Naive thymus-derived CD4-positive, alpha-beta T cell (primary cell): Measurements from ENCODE around the gene SLC6A3. TPM values are rescaled to one million over a fixed set of nuclear protein-coding genes. Genes with fewer than 3 reads are reported as not detected.
A peak's percentile ranks its signal among the peaks of the same experiment; 100 is the strongest.

Source experiments
- ATAC-seq: fragments of 150-1000 bp; cut with Tn5 transposase; 2 replicates; pipeline ENCODE4 v1.10.0; 2021; ENCODE audit warnings: mild to moderate bottlenecking, moderate library complexity
- CTCF ChIA-PET: fragments of 350-600 bp; sonication (Branson Sonifier 250); formaldehyde crosslinking; loops from one replicate; lab custom pipeline; 2021; ENCODE audit warnings: antibody characterized with exemption; lab: Charles Lee
- POLR2A ChIA-PET: fragments of 350-600 bp; sonication (Branson Sonifier 250); formaldehyde crosslinking; loops from one replicate; lab custom pipeline; 2021; ENCODE audit warnings: antibody characterized with exemption, inconsistent platforms; lab: Charles Lee
- DNase-seq, 9 donors: peaks; one replicate each; pipeline versions ENCODE4 v3.0.0 to v3.0.0-alpha.2; 2020 to 2022; ENCODE audit warnings: mixed read lengths in 1 of 9
- H3K27ac ChIP-seq: one replicate; pipeline ENCODE4 v1.7.0; 2013; ENCODE audit warnings: mild to moderate bottlenecking, low read depth, low read length, moderate library complexity
- H3K27me3 ChIP-seq, 2 donors: one replicate each; pipeline ENCODE4 v1.7.0; 2013; ENCODE audit warnings: low read length in 2 of 2, mild to moderate bottlenecking in 2 of 2, moderate library complexity in 2 of 2; ENCODE audit not compliant: control insufficient read depth in 2 of 2, insufficient read depth in 2 of 2
- H3K36me3 ChIP-seq, 3 experiments: 1 replicate in 2 of 3; 2 replicates in 1 of 3; pipeline ENCODE4 v1.7.0; 2013; ENCODE audit warnings: low read length in 3 of 3, mild to moderate bottlenecking in 3 of 3, moderate library complexity in 1 of 3; ENCODE audit not compliant: insufficient read depth in 3 of 3, control insufficient read depth in 2 of 3
- H3K4me1 ChIP-seq, 2 donors: one replicate each; pipeline ENCODE4 v1.7.0; 2013; ENCODE audit warnings: low read length in 2 of 2, mild to moderate bottlenecking in 2 of 2, moderate library complexity in 1 of 2; ENCODE audit not compliant: control insufficient read depth in 2 of 2, insufficient read depth in 2 of 2
- H3K4me3 ChIP-seq: 2 replicates; pipeline ENCODE4 v1.7.0; 2013; ENCODE audit warnings: mild to moderate bottlenecking, low read length
- H3K9me3 ChIP-seq, 3 experiments: 1 replicate in 2 of 3; 2 replicates in 1 of 3; pipeline ENCODE4 v1.7.0; 2013; ENCODE audit warnings: low read length in 3 of 3; ENCODE audit not compliant: control insufficient read depth in 2 of 3
- H3K27ac Mint-ChIP-seq, 9 donors: one replicate each; pipeline ENCODE4 v1.8.0; 2020 to 2022; ENCODE audit warnings: mixed read lengths in 9 of 9, mild to moderate bottlenecking in 8 of 9, moderate library complexity in 5 of 9, inconsistent platforms in 2 of 9
- H3K27me3 Mint-ChIP-seq, 5 donors: one replicate each; pipeline ENCODE4 v1.8.0; 2021 to 2022; ENCODE audit warnings: mixed read lengths in 5 of 5, mild to moderate bottlenecking in 1 of 5
- H3K36me3 Mint-ChIP-seq, 5 donors: one replicate each; pipeline ENCODE4 v1.8.0; 2020 to 2022; ENCODE audit warnings: mixed read lengths in 5 of 5, mild to moderate bottlenecking in 3 of 5, inconsistent platforms in 1 of 5
- H3K4me1 Mint-ChIP-seq, 7 donors: one replicate each; pipeline ENCODE4 v1.8.0; 2020 to 2022; ENCODE audit warnings: mixed read lengths in 7 of 7, mild to moderate bottlenecking in 3 of 7, inconsistent platforms in 1 of 7
- H3K4me3 Mint-ChIP-seq, 10 donors: one replicate each; pipeline ENCODE4 v1.8.0; 2020 to 2022; ENCODE audit warnings: mild to moderate bottlenecking in 10 of 10, mixed read lengths in 10 of 10, moderate library complexity in 6 of 10, inconsistent platforms in 2 of 10
- H3K9me3 Mint-ChIP-seq, 11 donors: one replicate each; pipeline ENCODE4 v1.8.0; 2020 to 2022; ENCODE audit warnings: mixed read lengths in 11 of 11, mild to moderate bottlenecking in 4 of 11, inconsistent platforms in 1 of 11, moderate library complexity in 1 of 11
- intact Hi-C, 2 donors: fragments of 100-400 bp; cut with micrococcal nuclease; formaldehyde crosslinking; loops; one replicate each; pipeline ENCODE4 v1.15.1; 2023
- polyA plus RNA-seq, 2 donors: library from polyadenylated mRNA; unstranded; fragments of 300-500 nt; fragmentation: Illumina TruSeq; gene quantifications; one replicate each; pipeline ENCODE4 v1.2.3, GENCODE V29; 2021
- total RNA-seq, 6 experiments: library from RNA in 5 of 6; stranded (reverse) in 5 of 6; gene quantifications; 1 replicate in 5 of 6; 2 replicates in 1 of 6; pipeline ENCODE4 v1.2.3 and lab custom pipeline; 2021 to 2026

The SLC6A3 gene
- total and polyA plus RNA-seq, 7 experiments from 2014 or later = 0.07 TPM; not detected in 6

DNA sequence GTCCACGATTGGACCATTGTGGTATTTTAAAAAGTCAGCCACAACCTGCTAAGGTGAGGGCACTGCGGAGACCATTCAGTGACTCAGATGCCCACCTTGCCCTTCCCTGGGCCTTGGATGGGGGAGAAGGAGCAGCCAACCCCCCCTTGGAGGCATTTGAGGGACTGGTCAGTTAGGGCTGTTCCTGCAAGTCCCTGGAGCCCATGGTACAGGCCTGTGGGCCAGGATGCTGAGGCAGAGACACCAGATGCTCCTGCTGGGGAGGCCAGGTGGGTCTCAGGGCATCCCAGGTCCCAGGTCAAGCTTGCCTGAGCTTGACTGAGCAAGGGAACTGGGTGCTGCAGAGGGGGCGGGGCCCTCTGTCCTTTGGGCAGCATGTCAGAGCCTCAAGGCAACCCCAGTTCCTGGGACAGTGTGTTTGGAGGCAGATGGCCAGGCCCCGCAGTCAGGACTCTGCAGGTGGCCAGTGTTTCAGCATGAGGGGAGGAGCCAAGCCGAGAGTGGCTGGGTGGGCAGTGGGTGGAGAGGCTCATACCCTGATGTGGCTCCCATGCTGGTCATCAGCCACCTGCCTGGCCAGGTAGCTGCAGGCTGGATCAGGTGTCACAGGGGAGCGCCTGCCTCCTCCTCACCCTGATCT lies 27.5 kb downstream of the SLC6A3 start:
- POLR2A ChIA-PET = no interaction called here
- Mint-ChIP-seq H3K4me1 (peaks cover 0 to 2% (median 0%) of the 10 kb centered on the region in 7 donors), H3K36me3 (no peaks in the 10 kb centered on the region), H3K9me3 (peaks cover 0 to 11% (median 0%) of the 10 kb centered on the region in 11 donors), H3K4me3 (no peak overlapping the region), H3K27me3 (peaks cover 0 to 5% (median 0%) of the 10 kb centered on the region in 5 donors), H3K27ac (no peak overlapping the region)
- H3K36me3 ChIP-seq = no peaks in the 10 kb centered on the region
- intact Hi-C loops = no loop called here
- CTCF ChIA-PET = no interaction called here
- H3K27ac ChIP-seq = no peak overlapping the region
- H3K27me3 ChIP-seq = no peaks in the 10 kb centered on the region
- DNase-seq (no peak), ATAC-seq (no peak)
- H3K4me3 ChIP-seq = no peak overlapping the region
- no peaks in the 10 kb centered on the region for H3K4me1 ChIP-seq
- H3K9me3 ChIP-seq = no peaks in the 10 kb centered on the region

DNA sequence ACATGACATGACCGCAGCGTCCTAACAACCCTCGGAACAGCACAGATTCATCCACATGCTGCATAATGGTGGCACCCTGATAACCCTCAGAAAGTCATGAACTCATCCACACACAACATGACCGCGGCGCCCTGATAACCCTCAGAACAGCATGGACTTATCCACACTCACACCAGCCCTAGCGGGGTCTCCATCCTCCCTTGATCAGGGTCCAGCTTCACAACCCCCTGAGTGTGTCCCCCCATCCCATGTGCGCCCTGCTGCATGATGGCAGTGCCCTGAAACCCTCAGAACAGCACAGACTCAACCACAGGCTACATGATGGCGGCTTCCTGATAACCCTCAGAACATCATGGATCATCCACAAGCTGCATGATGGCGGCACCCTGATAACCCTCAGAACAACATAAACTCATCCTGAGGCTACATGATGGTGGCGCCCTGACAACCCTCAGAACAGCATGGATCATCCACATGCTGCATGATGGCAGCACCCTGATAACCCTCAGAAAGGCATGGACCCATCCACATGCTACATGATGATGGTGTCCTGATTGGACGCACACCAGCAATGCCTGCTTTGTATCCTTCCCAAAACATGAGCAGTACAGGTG lies 28.3 kb downstream of the SLC6A3 start:
- H3K4me3 Mint-ChIP-seq = no peak overlapping the region
- no peaks in the 10 kb centered on the region for H3K36me3 Mint-ChIP-seq
- peaks cover 0 to 10% (median 4%) of the 10 kb centered on the region in 5 donors for H3K27me3 Mint-ChIP-seq
- H3K4me1 ChIP-seq = no peaks in the 10 kb centered on the region
- H3K27ac Mint-ChIP-seq = no peak overlapping the region
- ChIA-PET POLR2A (no interaction called here), CTCF (no interaction called here)
- H3K27ac ChIP-seq = no peak overlapping the region
- no peak for DNase-seq
- no peak overlapping the region for H3K4me3 ChIP-seq
- H3K9me3 Mint-ChIP-seq = peaks cover 0 to 11% (median 0%) of the 10 kb centered on the region in 11 donors
- H3K36me3 ChIP-seq = no peaks in the 10 kb centered on the region
- H3K4me1 Mint-ChIP-seq = peaks cover 0 to 2% (median 0%) of the 10 kb centered on the region in 7 donors
- no peaks in the 10 kb centered on the region for H3K9me3 ChIP-seq
- H3K27me3 ChIP-seq = no peaks in the 10 kb centered on the region
- intact Hi-C loops = no loop called here
- ATAC-seq = no peak

DNA sequence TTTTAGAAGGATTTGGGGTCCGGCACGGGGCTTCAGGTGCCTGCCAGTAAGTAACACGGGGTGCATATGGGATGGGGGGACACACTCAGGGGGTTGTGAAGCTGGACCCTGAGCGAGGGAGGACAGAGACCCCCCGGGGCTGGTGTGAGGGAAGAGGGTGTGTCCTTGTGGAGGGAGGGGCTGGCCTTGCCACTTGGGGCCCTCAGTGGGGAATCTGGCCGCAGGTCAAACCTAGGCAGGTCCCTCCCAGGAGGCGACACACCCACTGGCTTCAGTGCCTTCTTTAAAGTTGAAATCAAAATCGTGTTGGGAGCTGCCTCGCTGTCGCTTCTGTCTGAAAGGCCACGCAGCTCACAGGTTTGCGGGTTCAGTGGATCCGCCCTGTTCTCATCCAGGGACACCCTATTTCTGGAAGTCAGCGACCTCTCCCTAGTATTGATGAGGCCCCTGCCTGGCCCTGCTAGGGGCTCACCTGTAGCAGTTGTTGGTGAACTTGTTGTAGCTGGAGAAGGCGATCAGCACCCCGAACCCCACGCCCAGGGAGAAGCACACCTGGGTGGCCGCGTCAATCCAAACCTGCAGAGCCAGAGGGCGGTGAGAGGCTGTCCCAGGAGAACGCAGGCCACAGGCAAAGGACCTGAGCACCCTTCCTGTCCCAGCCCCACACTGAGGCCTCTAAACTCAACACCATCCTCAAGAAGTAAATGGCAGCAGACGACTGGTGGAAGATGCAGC lies 29.4 kb downstream of the SLC6A3 start:
- Histone ChIP-seq H3K27me3 (no peaks in the 10 kb centered on the region), H3K9me3 (no peaks in the 10 kb centered on the region), H3K4me3 (no peak overlapping the region), H3K27ac (no peak overlapping the region), H3K36me3 (no peaks in the 10 kb centered on the region), H3K4me1 (no peaks in the 10 kb centered on the region)
- CTCF ChIA-PET = no interaction called here
- peaks cover 0 to 15% (median 7%) of the 10 kb centered on the region in 5 donors for H3K27me3 Mint-ChIP-seq
- H3K9me3 Mint-ChIP-seq = peaks cover 0 to 11% (median 0%) of the 10 kb centered on the region in 11 donors
- POLR2A ChIA-PET = no interaction called here
- peaks cover 0 to 2% (median 0%) of the 10 kb centered on the region in 7 donors for H3K4me1 Mint-ChIP-seq
- intact Hi-C loops = no loop called here
- no peak overlapping the region for H3K4me3 Mint-ChIP-seq
- ATAC-seq = no peak
- H3K36me3 Mint-ChIP-seq = no peaks in the 10 kb centered on the region
- H3K27ac Mint-ChIP-seq = no peak overlapping the region
- no peak for DNase-seq

DNA sequence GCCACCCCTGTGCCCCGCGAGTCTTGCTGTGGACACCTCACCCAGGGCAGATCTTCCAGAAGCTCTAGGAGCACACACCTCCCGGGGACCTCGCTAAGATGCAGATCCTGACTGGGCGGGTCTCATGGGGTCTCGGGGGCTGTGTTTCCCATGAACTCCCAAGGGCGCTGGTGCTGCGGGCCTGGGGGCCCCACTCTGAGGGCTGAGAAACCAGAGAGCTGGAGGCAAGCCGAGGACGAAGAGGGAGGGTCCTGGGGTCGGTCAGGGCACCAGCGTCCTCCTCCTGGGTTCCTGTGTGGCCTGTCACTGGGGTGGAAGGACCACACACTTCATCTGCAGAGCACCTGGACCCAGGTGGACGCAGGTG lies 30.2 kb downstream of the SLC6A3 start:
- peaks cover 0 to 18% (median 10%) of the 10 kb centered on the region in 5 donors for H3K27me3 Mint-ChIP-seq
- Histone ChIP-seq H3K27me3 (no peaks in the 10 kb centered on the region), H3K36me3 (no peaks in the 10 kb centered on the region), H3K27ac (no peak overlapping the region), H3K9me3 (no peaks in the 10 kb centered on the region), H3K4me1 (no peaks in the 10 kb centered on the region), H3K4me3 (no peak overlapping the region)
- ChIA-PET CTCF (no interaction called here), POLR2A (no interaction called here)
- no peaks in the 10 kb centered on the region for H3K36me3 Mint-ChIP-seq
- DNase-seq = no peak
- no peak overlapping the region for H3K27ac Mint-ChIP-seq
- no peak overlapping the region for H3K4me3 Mint-ChIP-seq
- intact Hi-C loops = no loop called here
- peaks cover 0 to 2% (median 0%) of the 10 kb centered on the region in 7 donors for H3K4me1 Mint-ChIP-seq
- peaks cover 0 to 11% (median 0%) of the 10 kb centered on the region in 11 donors for H3K9me3 Mint-ChIP-seq
- no peak for ATAC-seq

DNA sequence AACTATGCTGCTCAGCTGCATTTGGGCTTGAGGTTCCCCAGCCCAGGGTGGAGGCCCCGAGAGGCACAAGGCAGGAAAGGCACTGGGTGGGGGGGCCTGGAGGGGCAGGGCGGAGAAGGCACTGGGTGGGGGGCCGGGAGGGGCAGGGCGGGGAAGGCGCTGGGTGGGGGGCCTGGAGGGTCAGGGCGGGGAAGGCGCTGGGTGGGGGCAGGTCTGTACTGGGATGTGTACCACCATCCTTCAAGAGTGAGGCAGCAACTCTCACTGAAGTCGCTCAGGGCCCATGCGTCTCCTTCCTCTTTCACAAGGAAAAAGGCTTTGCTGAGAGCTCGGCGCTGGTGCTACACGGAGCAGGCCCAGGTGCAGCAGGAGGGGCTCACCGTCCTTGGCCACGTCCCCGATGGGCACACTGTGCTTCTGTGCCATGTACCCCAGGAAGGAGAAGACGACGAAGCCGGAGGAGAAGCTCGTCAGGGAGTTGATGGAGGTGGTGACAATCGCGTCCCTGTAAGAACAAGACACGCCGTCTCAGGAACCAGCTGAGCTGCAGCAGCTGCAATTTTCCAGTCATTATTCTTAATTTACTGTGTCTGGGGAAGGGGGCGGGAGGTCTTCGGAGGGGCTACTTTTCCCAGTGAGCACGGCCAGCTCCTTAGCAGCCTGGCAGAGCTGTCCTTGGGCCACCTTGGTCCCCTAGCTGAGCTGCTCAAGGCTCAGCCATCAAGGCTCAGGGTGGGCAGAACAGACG lies 30.8 kb downstream of the SLC6A3 start:
- CTCF ChIA-PET = no interaction called here
- POLR2A ChIA-PET = no interaction called here

DNA sequence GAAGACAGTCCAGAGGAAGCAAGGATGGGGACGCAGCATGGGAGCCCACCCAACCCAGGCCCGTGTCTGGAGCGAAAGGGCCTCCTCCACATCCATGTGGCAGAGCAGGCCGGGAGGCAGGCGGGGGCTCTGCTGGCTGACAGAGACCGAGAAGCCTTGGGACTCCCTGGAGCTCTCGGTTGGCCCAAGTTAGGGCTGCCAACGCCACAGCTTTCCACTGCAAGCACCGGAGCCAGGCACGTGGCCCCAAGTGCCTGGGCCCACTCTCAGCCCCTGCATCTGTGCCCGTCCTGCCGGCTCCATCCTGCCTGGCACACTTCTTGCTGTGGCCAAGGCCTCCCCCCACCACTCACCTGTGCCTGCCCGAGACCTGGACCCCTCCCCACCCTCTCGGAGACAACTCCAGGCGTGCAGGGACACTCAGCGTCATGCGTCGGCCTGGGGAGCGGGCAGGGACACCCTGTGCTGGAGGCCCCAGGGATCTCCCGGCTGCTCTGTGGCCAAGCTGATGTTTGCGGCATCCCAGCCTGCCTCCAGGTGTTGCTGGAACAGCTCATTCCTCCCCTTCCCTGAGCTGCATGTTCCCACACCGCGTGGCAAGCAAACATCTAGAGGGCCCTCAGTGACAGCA lies 31.5 kb downstream of the SLC6A3 start:
- intact Hi-C loops = no loop called here
- Mint-ChIP-seq H3K27me3 (peaks cover 0 to 26% (median 12%) of the 10 kb centered on the region in 5 donors), H3K4me1 (peaks cover 0 to 2% (median 0%) of the 10 kb centered on the region in 7 donors), H3K9me3 (peaks cover 0 to 6% (median 0%) of the 10 kb centered on the region in 11 donors), H3K4me3 (no peak overlapping the region), H3K27ac (no peak overlapping the region), H3K36me3 (no peaks in the 10 kb centered on the region)
- ATAC-seq (no peak), DNase-seq (no peak)
- no peak overlapping the region for H3K27ac ChIP-seq
- H3K27me3 ChIP-seq = no peaks in the 10 kb centered on the region
- H3K36me3 ChIP-seq = no peaks in the 10 kb centered on the region
- ChIA-PET POLR2A (no interaction called here), CTCF (interaction anchor here (0.6 kb wide), 2 partner anchors 24 to 242 kb away, joined by 3 read pairs; no protein-coding TSS in a partner anchor)
- no peaks in the 10 kb centered on the region for H3K9me3 ChIP-seq
- H3K4me1 ChIP-seq = no peaks in the 10 kb centered on the region
- no peak overlapping the region for H3K4me3 ChIP-seq

More for the DNA sequence above, 30.8 kb downstream of the SLC6A3 start:
- H3K4me3 ChIP-seq = no peak overlapping the region
- DNase-seq (no peak), ATAC-seq (peak; percentile 23)
- no peaks in the 10 kb centered on the region for H3K9me3 ChIP-seq
- H3K27ac ChIP-seq = no peak overlapping the region
- H3K4me3 Mint-ChIP-seq = no peak overlapping the region
- no peaks in the 10 kb centered on the region for H3K27me3 ChIP-seq
- H3K4me1 Mint-ChIP-seq = peaks cover 0 to 2% (median 0%) of the 10 kb centered on the region in 7 donors
- H3K27ac Mint-ChIP-seq = no peak overlapping the region
- H3K9me3 Mint-ChIP-seq = peaks cover 0 to 11% (median 0%) of the 10 kb centered on the region in 11 donors
- H3K4me1 ChIP-seq = no peaks in the 10 kb centered on the region
- no peaks in the 10 kb centered on the region for H3K36me3 Mint-ChIP-seq
- no peaks in the 10 kb centered on the region for H3K36me3 ChIP-seq
- intact Hi-C loops = no loop called here
- peaks cover 0 to 21% (median 10%) of the 10 kb centered on the region in 5 donors for H3K27me3 Mint-ChIP-seq
